Panc1 (cell line): ENCODE measurements around the gene TSSC4. TPM values are rescaled to one million over a fixed set of nuclear protein-coding genes. Genes with fewer than 3 reads are reported as not detected.

Source experiments
- ATAC-seq: fragments of 200-7000 bp; cut with Tn5 transposase; 2 replicates; pipeline ENCODE4 v1.9.1; 2020; ENCODE audit warnings: mild to moderate bottlenecking, moderate library complexity
- BruUV-seq: library from RNA; stranded (reverse); fragments of 400-500 nt; replicated peaks from 2 replicates; lab custom pipeline; 2021; lab: Mats Ljungman, UMichigan
- CTCF ChIA-PET: fragments of 300-600 bp; sonication (Branson Sonifier 250); formaldehyde crosslinking; loops from one replicate; lab custom pipeline; 2022; ENCODE audit warnings: antibody characterized with exemption; lab: Charles Lee
- POLR2A ChIA-PET: fragments of 300-600 bp; sonication (Branson Sonifier 250); formaldehyde crosslinking; loops from one replicate; lab custom pipeline; 2022; ENCODE audit warnings: antibody characterized with exemption; lab: Charles Lee
- DNase-seq: peaks from one replicate; pipeline ENCODE4 v3.0.0-alpha.2; 2010; ENCODE audit warnings: low read depth, low spot score
- H3K27ac ChIP-seq: 2 replicates; pipeline ENCODE4 v1.5.1; 2011; ENCODE audit warnings: mild to moderate bottlenecking, low read length, inconsistent platforms
- H3K27me3 ChIP-seq: fragments of 200-500 bp; sonication (Bioruptor generic); 2 replicates; pipeline ENCODE4 v1.6.0; 2014; ENCODE audit warnings: low read length, inconsistent platforms; ENCODE audit not compliant: control insufficient read depth, insufficient read depth
- H3K36me3 ChIP-seq: fragments of 200-500 bp; sonication (Bioruptor generic); 2 replicates; pipeline ENCODE4 v1.5.1; 2014; ENCODE audit warnings: inconsistent platforms, mild to moderate bottlenecking, low read length, moderate library complexity; ENCODE audit not compliant: control insufficient read depth, insufficient read depth
- H3K4me1 ChIP-seq: 2 replicates; pipeline ENCODE4 v1.5.1; 2011; ENCODE audit warnings: inconsistent platforms, mild to moderate bottlenecking, low read length, moderate library complexity; ENCODE audit not compliant: control insufficient read depth, insufficient read depth
- H3K4me3 ChIP-seq, 2 experiments: 2 replicates each; pipeline ENCODE4 v1.5.1; 2011 to 2012; ENCODE audit warnings: low read depth in 2 of 2, low read length in 2 of 2, mild to moderate bottlenecking in 2 of 2, inconsistent platforms in 1 of 2, moderate library complexity in 1 of 2
- H3K9me3 ChIP-seq: fragments of 200-500 bp; sonication (Bioruptor generic); 2 replicates; pipeline ENCODE4 v1.5.1; 2014; ENCODE audit warnings: low read depth, mild to moderate bottlenecking, inconsistent platforms, low read length, moderate library complexity; ENCODE audit not compliant: control insufficient read depth, insufficient read depth
- CTCF ChIP-seq: fragments of 450-650 bp; IDR thresholded peaks from 2 replicates; pipeline ENCODE4 v1.5.1; 2017; ENCODE audit warnings: mild to moderate bottlenecking
- POLR2AphosphoS5 ChIP-seq: IDR thresholded peaks from 2 replicates; pipeline ENCODE4 v1.6.1; 2012; ENCODE audit warnings: mild to moderate bottlenecking, low read depth, low read length, moderate library complexity
- REST ChIP-seq, 2 experiments: IDR thresholded peaks; 2 replicates each; pipeline ENCODE4 v1.6.1; 2011 to 2012; ENCODE audit warnings: low read depth in 2 of 2, control low read depth in 1 of 2, low read length in 1 of 2, mild to moderate bottlenecking in 1 of 2, moderate library complexity in 1 of 2; ENCODE audit not compliant: insufficient read depth in 1 of 2
- SIN3A ChIP-seq: IDR thresholded peaks from 2 replicates; pipeline ENCODE4 v1.6.1; 2012; ENCODE audit warnings: low read depth, mild to moderate bottlenecking, low read length, moderate library complexity, borderline replicate concordance; ENCODE audit not compliant: insufficient read depth
- TCF7L2 ChIP-seq: IDR thresholded peaks from 2 replicates; pipeline ENCODE4 v1.6.1; 2011; ENCODE audit warnings: mild to moderate bottlenecking, low read depth, low read length, inconsistent platforms
- in situ Hi-C: cut with HindIII; loops from 2 replicates; pipeline ENCODE4 v1.10.0; 2016; ENCODE audit warnings: low sequenced_read_pairs, low pct_unique_long_range_greater_than_20kb
- intact Hi-C: fragments of 100-400 bp; cut with micrococcal nuclease; formaldehyde crosslinking; loops from one replicate; pipeline ENCODE4 v1.10.0; 2022; ENCODE audit not compliant: unreplicated experiment
- total RNA-seq: library from RNA; stranded (reverse); gene quantifications from one replicate; pipeline ENCODE4 v1.2.1, GENCODE V29; 2021; ENCODE audit not compliant: unreplicated experiment

The TSSC4 gene
- total RNA-seq, 1 experiment from 2014 or later: 132 TPM

- Histone ChIP-seq H3K27ac (no peak overlapping the region), H3K36me3 (no peaks in the 10 kb centered on the region; the same call in 1 of the 2 replicates), H3K4me3 (no peak overlapping the region), H3K27me3 (no peaks in the 10 kb centered on the region), H3K9me3 (no peaks in the 10 kb centered on the region), H3K4me1 (no peaks in the 10 kb centered on the region)
- ChIA-PET POLR2A (no interaction called here), CTCF (interaction anchor here (1.1 to 2.0 kb wide), 2 partner anchors 12 to 104 kb away, joined by 3 to 15 read pairs; no protein-coding TSS in a partner anchor)
- BruUV-seq: no TSS peak
- ATAC-seq (no peak), DNase-seq (no peak)
- in situ Hi-C loops: no loop called here
- TF ChIP-seq CTCF (no peak), SIN3A (no peak), REST (IDR thresholded peaks at IDR 0.05; ENCODE audit: insufficient read depth in 1 of 2, low read depth in 2 of 2, low read length in 1 of 2) (no peak), TCF7L2 (no peak), POLR2AphosphoS5 (no peak)
- intact Hi-C loops: no loop called here
These were observed 8.1 kb downstream of the TSSC4 start for GRCh38 chr11:2408671-2409070.

- in situ Hi-C loops: no loop called here
These were observed 8.6 kb downstream of the TSSC4 start for GRCh38 chr11:2409126-2409525.

More at GRCh38 chr11:2409126-2409525, 8.6 kb downstream of the TSSC4 start:
- BruUV-seq: no TSS peak
- Histone ChIP-seq H3K9me3 (no peaks in the 10 kb centered on the region), H3K27ac (no peak overlapping the region), H3K4me3 (no peak overlapping the region), H3K36me3 (no peaks in the 10 kb centered on the region), H3K4me1 (no peaks in the 10 kb centered on the region), H3K27me3 (no peaks in the 10 kb centered on the region)
- ChIA-PET CTCF (interaction anchor here (0.6 to 2.0 kb wide), 2 partner anchors 11 to 21 kb away, joined by 9 to 15 read pairs; no protein-coding TSS in a partner anchor), POLR2A (interaction anchor here (0.7 kb wide), 1 partner anchor 9 kb away, joined by 19 read pairs; the partner anchor contains the start of gene TSSC4)
- DNase-seq: no peak
- intact Hi-C loops: no loop called here
- no peak for TF ChIP-seq POLR2AphosphoS5
- no peak for TF ChIP-seq CTCF
- TF ChIP-seq REST (IDR thresholded peaks at IDR 0.05; ENCODE audit: insufficient read depth in 1 of 2, low read depth in 2 of 2, low read length in 1 of 2): no peak
- no peak for TF ChIP-seq SIN3A
- TF ChIP-seq TCF7L2: no peak
- ATAC-seq: no peak
